Gastroesophageal sphincter (tissue), 4 donors: ENCODE measurements around the gene SLC46A2. TPM values are rescaled to one million over a fixed set of nuclear protein-coding genes. Genes with fewer than 3 reads are reported as not detected.

Experiments used
- ATAC-seq: fragments of 150-250 bp; one replicate; pipeline ENCODE4 v1.9.1; 2016; ENCODE audit warnings: mild to moderate bottlenecking, moderate library complexity
- H3K27ac ChIP-seq, 4 donors: fragments of 200-600 bp; sonication (generic) in 3 of 4; 1 replicate in 3 of 4; 2 replicates in 1 of 4; pipeline ENCODE4 v1.5.1; 2016 to 2019
- H3K27me3 ChIP-seq: fragments of 200-600 bp; sonication (generic); one replicate; pipeline ENCODE4 v1.5.1; 2019
- H3K36me3 ChIP-seq, 2 donors: fragments of 200-600 bp; sonication (generic); one replicate each; pipeline ENCODE4 v1.5.1; 2019; ENCODE audit warnings: control low read depth in 1 of 2
- H3K4me1 ChIP-seq, 3 donors: fragments of 200-600 bp; sonication (generic); 1 replicate in 2 of 3; 2 replicates in 1 of 3; pipeline ENCODE4 v1.5.1; 2016 to 2019; ENCODE audit warnings: control low read depth in 2 of 3
- H3K4me3 ChIP-seq, 2 donors: fragments of 200-600 bp; sonication (generic); one replicate each; pipeline ENCODE4 v1.5.1; 2019; ENCODE audit warnings: mild to moderate bottlenecking in 1 of 2, moderate library complexity in 1 of 2
- H3K9me3 ChIP-seq, 3 donors: fragments of 200-600 bp; sonication (generic); one replicate each; pipeline ENCODE4 v1.5.1; 2017 to 2019; ENCODE audit warnings: control low read depth in 2 of 3
- EP300 ChIP-seq: sonication (generic); formaldehyde crosslinking; IDR thresholded peaks from one replicate; pipeline ENCODE4 v1.6.1; 2017; ENCODE audit warnings: antibody characterized with exemption, mild to moderate bottlenecking
- POLR2A ChIP-seq, 2 donors: fragments of 450-650 bp; IDR thresholded peaks; one replicate each; pipeline ENCODE4 v1.6.1; 2017; ENCODE audit warnings: antibody characterized with exemption in 2 of 2, mild to moderate bottlenecking in 2 of 2, moderate library complexity in 1 of 2
- POLR2AphosphoS5 ChIP-seq: sonication (generic); formaldehyde crosslinking; IDR thresholded peaks from one replicate; pipeline ENCODE4 v1.6.1; 2017; ENCODE audit warnings: antibody characterized with exemption
- WGBS, 2 donors: methylation state at CpG; one replicate each; pipeline ENCODE4 v1.1.5; 2018; ENCODE audit warnings: low coverage in 1 of 2; 5-methylcytosine and 5-hydroxymethylcytosine counted together
- total RNA-seq, 4 donors: library from RNA; depleted of rRNA; stranded (reverse); fragments of >200 nt; gene quantifications; one replicate each; pipeline ENCODE4 v1.1.0, GENCODE V29; 2016
- TF ChIP-seq, protein P1 (sequence below), 4 experiments: fragments of 200-600 bp in 2 of 4; fragments of 450-650 bp in 2 of 4; sonication (generic) in 1 of 4; IDR thresholded peaks; one replicate each; pipeline ENCODE4 v1.5.1; 2017 to 2019; ENCODE audit warnings: antibody characterized with exemption in 4 of 4, mild to moderate bottlenecking in 2 of 4, moderate library complexity in 2 of 4

The SLC46A2 gene
- total RNA-seq, 4 donors from 2014 or later: 0.27 TPM; not detected in 3

DNA sequence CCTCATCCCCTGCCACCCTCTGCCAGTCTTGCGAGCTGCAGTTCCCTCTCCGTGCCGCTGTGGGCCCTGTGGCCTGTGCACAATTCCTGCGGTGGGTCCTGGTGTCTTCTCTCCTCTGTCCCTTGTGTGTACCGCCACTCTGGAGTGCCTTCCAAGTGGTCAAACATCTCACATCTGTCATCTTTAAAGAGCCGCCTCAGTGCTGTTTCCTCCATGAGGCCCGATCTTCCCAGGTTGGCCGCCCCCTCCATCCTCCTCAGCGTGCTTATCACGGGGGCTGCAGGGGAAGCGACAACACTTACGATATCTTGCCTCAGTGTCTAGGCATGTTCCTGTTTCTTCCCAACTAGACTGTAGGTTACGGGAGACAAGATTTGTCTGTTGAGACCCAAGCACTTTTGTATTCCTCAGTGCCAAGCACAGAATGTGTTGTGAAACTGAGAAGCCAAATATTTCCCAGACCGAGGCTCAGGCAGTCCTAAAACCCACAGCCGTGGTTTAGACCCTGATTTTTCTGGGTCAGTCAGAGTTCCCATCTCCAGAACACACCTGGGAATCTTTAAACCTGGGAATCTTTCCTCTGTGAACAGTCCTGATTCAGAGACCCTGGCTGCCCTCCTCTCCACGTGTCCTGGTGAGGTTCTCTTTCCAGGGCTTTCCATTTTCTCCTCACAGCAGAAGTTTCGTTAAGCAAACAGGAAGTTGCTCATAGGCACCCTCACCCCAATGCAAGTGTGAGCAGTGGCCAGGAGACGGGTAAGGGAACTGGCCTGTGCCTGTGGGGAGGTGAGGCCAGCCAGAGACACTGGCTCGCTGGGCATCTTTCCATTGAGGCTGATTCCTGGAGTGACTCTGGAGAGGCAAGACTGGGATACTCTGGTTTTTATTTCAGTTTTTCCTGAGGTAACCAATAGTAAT lies 28.8 kb downstream of the SLC46A2 start:
- H3K36me3 ChIP-seq: peaks cover 0 to 13% of the 10 kb centered on the region in 2 donors
- TF ChIP-seq POLR2AphosphoS5: no peak
- TF ChIP-seq, protein P1, sequence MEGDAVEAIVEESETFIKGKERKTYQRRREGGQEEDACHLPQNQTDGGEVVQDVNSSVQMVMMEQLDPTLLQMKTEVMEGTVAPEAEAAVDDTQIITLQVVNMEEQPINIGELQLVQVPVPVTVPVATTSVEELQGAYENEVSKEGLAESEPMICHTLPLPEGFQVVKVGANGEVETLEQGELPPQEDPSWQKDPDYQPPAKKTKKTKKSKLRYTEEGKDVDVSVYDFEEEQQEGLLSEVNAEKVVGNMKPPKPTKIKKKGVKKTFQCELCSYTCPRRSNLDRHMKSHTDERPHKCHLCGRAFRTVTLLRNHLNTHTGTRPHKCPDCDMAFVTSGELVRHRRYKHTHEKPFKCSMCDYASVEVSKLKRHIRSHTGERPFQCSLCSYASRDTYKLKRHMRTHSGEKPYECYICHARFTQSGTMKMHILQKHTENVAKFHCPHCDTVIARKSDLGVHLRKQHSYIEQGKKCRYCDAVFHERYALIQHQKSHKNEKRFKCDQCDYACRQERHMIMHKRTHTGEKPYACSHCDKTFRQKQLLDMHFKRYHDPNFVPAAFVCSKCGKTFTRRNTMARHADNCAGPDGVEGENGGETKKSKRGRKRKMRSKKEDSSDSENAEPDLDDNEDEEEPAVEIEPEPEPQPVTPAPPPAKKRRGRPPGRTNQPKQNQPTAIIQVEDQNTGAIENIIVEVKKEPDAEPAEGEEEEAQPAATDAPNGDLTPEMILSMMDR (IDR thresholded peaks at IDR 0.05): no peak
- no peak for TF ChIP-seq EP300
- TF ChIP-seq POLR2A (IDR thresholded peaks at IDR 0.05): no peak
- H3K4me1 ChIP-seq: peaks cover 0 to 4% (median 0%) of the 10 kb centered on the region in 3 donors
- H3K27ac ChIP-seq: peak overlapping the region in 2 of 4 donors; percentile 27 to 48
- no peaks in the 10 kb centered on the region for H3K27me3 ChIP-seq
- ATAC-seq: peak; percentile 52
- H3K4me3 ChIP-seq: no peak overlapping the region
- 66 to 80% methylated on average over 5 to 13 of the region's 19 CpGs for WGBS, 2 donors
- H3K9me3 ChIP-seq: no peaks in the 10 kb centered on the region

DNA sequence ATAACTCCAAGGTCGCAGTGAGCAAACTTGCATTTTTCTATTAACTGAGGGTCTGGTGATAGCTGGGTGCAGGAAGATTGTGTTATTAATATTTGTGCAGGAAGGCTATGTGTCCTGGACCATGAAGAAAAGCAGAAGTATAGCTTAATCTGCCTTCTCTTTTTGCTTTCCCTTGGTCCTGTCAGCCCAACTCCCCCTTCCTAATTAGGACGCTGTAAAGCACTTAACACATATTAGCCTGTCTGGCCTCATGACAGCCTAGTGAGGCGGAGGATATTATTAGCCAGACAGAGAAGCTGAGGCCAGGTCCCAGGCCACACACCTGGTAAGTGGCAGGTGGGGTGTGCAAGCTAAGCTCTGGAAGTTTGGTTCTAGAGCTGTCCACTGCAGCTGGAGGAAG lies 29.5 kb downstream of the SLC46A2 start:
- WGBS, 2 donors: 87 to 91% methylated on average over 1 to 3 of the region's 3 CpGs
- H3K27me3 ChIP-seq: no peaks in the 10 kb centered on the region
- peaks cover 0 to 13% of the 10 kb centered on the region in 2 donors for H3K36me3 ChIP-seq
- peaks cover 0 to 4% (median 0%) of the 10 kb centered on the region in 3 donors for H3K4me1 ChIP-seq
- peak overlapping the region in 1 of 4 donors; percentile 27 for H3K27ac ChIP-seq
- H3K9me3 ChIP-seq: no peaks in the 10 kb centered on the region
- TF ChIP-seq POLR2A (IDR thresholded peaks at IDR 0.05) (no peak), POLR2AphosphoS5 (no peak), EP300 (no peak)
- no peak overlapping the region for H3K4me3 ChIP-seq
- no peak for ATAC-seq

DNA sequence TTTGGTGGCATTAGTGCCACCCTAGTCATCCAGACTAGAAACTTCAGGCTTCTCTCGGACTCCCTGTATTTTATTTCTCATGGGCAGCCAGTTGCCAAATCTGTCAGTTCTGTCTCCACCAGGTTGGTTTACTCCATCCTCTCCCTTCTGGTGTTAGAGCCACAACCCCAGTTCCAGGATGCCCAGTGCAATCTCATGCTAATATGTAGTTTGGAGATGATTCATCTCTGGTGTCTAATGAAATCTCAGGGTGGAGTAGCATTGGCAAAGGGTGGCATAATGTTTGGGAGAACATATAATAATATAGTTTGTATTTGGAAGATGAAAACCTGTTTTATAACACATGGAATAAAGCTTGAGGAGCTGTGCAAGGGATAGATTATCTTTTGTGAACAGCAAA lies 30.2 kb downstream of the SLC46A2 start:
- H3K27me3 ChIP-seq: no peaks in the 10 kb centered on the region
- peaks cover 0 to 4% (median 0%) of the 10 kb centered on the region in 3 donors for H3K4me1 ChIP-seq
- 100% methylated on average over 1 of the region's 1 CpG; no CpG with 5 or more reads in 1 of the 2 donors for WGBS, 2 donors

DNA sequence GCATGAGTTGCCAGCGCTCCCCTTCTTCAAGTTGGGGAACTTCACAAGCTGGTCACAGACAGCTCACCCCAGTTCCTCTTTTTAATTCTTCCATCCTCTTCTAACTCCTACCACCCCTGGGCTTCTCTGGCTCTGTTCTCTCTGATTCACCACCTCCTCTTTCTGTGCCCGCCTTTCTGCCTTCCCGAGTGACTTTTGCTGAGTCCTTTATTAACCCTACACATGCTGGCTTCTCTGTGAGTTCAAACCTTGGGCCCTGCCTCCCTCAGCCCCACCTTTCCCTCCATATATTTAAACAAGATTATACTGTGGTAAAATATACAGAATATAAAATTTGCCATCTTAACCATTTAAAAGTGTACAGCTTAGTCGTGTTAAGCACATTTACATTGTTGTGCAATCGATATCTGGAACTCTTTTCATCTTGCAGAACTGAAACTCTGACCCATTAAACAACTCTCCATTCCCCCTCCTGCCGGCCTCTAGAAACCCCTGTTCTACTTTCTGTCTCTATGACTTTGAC lies 32.0 kb downstream of the SLC46A2 start:
- no peak overlapping the region for H3K4me3 ChIP-seq
- peaks cover 0 to 11% of the 10 kb centered on the region in 2 donors for H3K36me3 ChIP-seq
- no peaks in the 10 kb centered on the region for H3K27me3 ChIP-seq
- H3K9me3 ChIP-seq: no peaks in the 10 kb centered on the region
- no peak for ATAC-seq
- peaks cover 0 to 4% (median 0%) of the 10 kb centered on the region in 3 donors for H3K4me1 ChIP-seq
- no peak overlapping the region for H3K27ac ChIP-seq
- TF ChIP-seq POLR2AphosphoS5 (no peak), POLR2A (IDR thresholded peaks at IDR 0.05) (no peak), EP300 (no peak)
- TF ChIP-seq, protein P1 (IDR thresholded peaks at IDR 0.05): no peak
- WGBS, 2 donors: 57 to 72% methylated on average over 6 of the region's 6 CpGs

More for the DNA sequence above, 30.2 kb downstream of the SLC46A2 start:
- H3K36me3 ChIP-seq: peaks cover 0 to 9% of the 10 kb centered on the region in 2 donors
- no peaks in the 10 kb centered on the region for H3K9me3 ChIP-seq
- no peak for TF ChIP-seq POLR2AphosphoS5
- no peak for TF ChIP-seq POLR2A (IDR thresholded peaks at IDR 0.05)
- TF ChIP-seq EP300: no peak
- TF ChIP-seq, protein P1 (IDR thresholded peaks at IDR 0.05): no peak
- H3K4me3 ChIP-seq: no peak overlapping the region
- no peak overlapping the region for H3K27ac ChIP-seq
- no peak for ATAC-seq

DNA sequence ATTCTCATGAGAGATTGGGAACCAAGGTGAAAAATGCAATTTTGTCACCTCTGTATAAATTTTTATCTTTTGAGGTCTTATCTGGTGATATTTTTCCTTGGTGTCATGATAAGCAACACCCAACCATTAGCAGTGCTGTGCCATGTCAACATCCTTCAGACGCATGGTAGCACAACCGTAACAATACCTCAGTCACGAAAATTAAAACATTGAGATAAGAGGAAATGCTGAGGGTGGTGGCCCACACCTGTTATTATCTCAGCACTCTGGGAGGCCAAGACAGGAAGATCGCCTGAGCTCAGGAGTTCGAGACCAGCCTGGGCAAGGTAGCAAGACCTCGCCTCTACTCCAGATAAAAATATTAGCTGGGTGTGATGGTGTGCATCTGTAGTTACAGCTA lies 32.7 kb downstream of the SLC46A2 start:
- 89 to 100% methylated on average over 4 to 5 of the region's 6 CpGs for WGBS, 2 donors
- no peak overlapping the region for H3K27ac ChIP-seq

More for the DNA sequence above, 32.7 kb downstream of the SLC46A2 start:
- Histone ChIP-seq H3K4me3 (no peak overlapping the region), H3K9me3 (no peaks in the 10 kb centered on the region), H3K4me1 (peaks cover 0 to 2% (median 0%) of the 10 kb centered on the region in 3 donors), H3K36me3 (peaks cover 0 to 16% of the 10 kb centered on the region in 2 donors), H3K27me3 (no peaks in the 10 kb centered on the region)
- ATAC-seq: no peak
- TF ChIP-seq, protein P1 (IDR thresholded peaks at IDR 0.05): no peak
